ENCODE results near the gene PRICKLE4. TPM values are rescaled to one million over a fixed set of nuclear protein-coding genes. Genes with fewer than 3 reads are reported as not detected.

PRICKLE4 gene
- total RNA-seq: 1 to 10 TPM in 4 of 6 donors, under 1 TPM in 2; 0.88 to 5.7 (median 1.3) TPM
- polyA plus RNA-seq: 1 to 10 TPM; 2.6 to 2.7 TPM

- ATAC-seq: peak; percentile 64 to 73 (median 68)
- FAIRE-seq: no peak
- Histone ChIP-seq H3K4me1 (peaks cover 7 to 19% (median 9%) of the 10 kb centered on the region in 3 donors), H3K4me3 (peak within 1 kb of the TSS; percentile 51 to 79 (median 64)), H3K27ac (peak within 1 kb of the TSS; percentile 50 to 91 (median 72)), H3K9me3 (no peaks in the 10 kb centered on the region), H3K36me3 (no peaks in the 10 kb centered on the region), H3K27me3 (no peaks in the 10 kb centered on the region)
- no peak for TF ChIP-seq CTCF (IDR thresholded peaks at IDR 0.05)
- peak; percentile 65 to 86 (median 78) for DNase-seq
- WGBS, 2 donors: 0 to 1% methylated on average over 30 to 34 of the region's 36 CpGs
- intact Hi-C loops (cut with DNase I): loop anchor here in 2 of 3 donors (10.0 kb wide), 2 partner anchors 154 to 264 kb away; no protein-coding TSS in a partner anchor
These were observed at the start of gene PRICKLE4 for GRCh38 chr6:41780551-41781365. PRICKLE4 (plus strand) TSS chr6:41780782; CDS start chr6:41783474, 2,692 bp downstream.

GRCh38 chr6:41731561-41732086 lies 49.0 kb upstream of the PRICKLE4 start:
- no peak overlapping the region for H3K27ac ChIP-seq
- H3K4me1 ChIP-seq: peaks cover 0 to 9% (median 0%) of the 10 kb centered on the region in 3 donors

GRCh38 chr6:41732149-41732548 lies 48.4 kb upstream of the PRICKLE4 start:
- no peak for TF ChIP-seq CTCF (IDR thresholded peaks at IDR 0.05)
- no peaks in the 10 kb centered on the region for H3K27me3 ChIP-seq
- H3K9me3 ChIP-seq: no peaks in the 10 kb centered on the region
- DNase-seq (no peak), ATAC-seq (no peak), FAIRE-seq (no peak)
- intact Hi-C loops (cut with DNase I): no loop called here
- H3K27ac ChIP-seq: no peak overlapping the region
- H3K4me1 ChIP-seq: peaks cover 0 to 9% (median 0%) of the 10 kb centered on the region in 3 donors
- no peaks in the 10 kb centered on the region for H3K36me3 ChIP-seq
- H3K4me3 ChIP-seq: no peak overlapping the region

More at GRCh38 chr6:41731561-41732086, 49.0 kb upstream of the PRICKLE4 start:
- TF ChIP-seq CTCF (IDR thresholded peaks at IDR 0.05): no peak
- FAIRE-seq (no peak), DNase-seq (peak in 1 of 6 donors; percentile 19), ATAC-seq (no peak)
- intact Hi-C loops (cut with DNase I): no loop called here
- WGBS, 2 donors: 78 to 89% methylated on average over 7 of the region's 7 CpGs
- H3K9me3 ChIP-seq: no peaks in the 10 kb centered on the region
- H3K4me3 ChIP-seq: no peak overlapping the region
- H3K36me3 ChIP-seq: no peaks in the 10 kb centered on the region
- H3K27me3 ChIP-seq: no peaks in the 10 kb centered on the region

GRCh38 chr6:41732591-41733359 lies 47.8 kb upstream of the PRICKLE4 start:
- peak overlapping the region in 3 of 4 donors; percentile 83 to 94 (median 88) for H3K27ac ChIP-seq
- WGBS, 2 donors: 72 to 74% methylated on average over 8 of the region's 8 CpGs
- FAIRE-seq: no peak

More at GRCh38 chr6:41732591-41733359, 47.8 kb upstream of the PRICKLE4 start:
- Histone ChIP-seq H3K36me3 (no peaks in the 10 kb centered on the region), H3K4me3 (peak overlapping the region in 1 of 4 donors; percentile 95), H3K4me1 (peaks cover 0 to 9% (median 0%) of the 10 kb centered on the region in 3 donors), H3K27me3 (no peaks in the 10 kb centered on the region), H3K9me3 (no peaks in the 10 kb centered on the region)
- ATAC-seq (no peak), DNase-seq (peak in 1 of 6 donors; percentile 38)
- intact Hi-C loops (cut with DNase I): no loop called here
- TF ChIP-seq CTCF (IDR thresholded peaks at IDR 0.05): no peak

All from pancreas (tissue), 10 donors.